GM21360 (cell line): ENCODE results near the gene LAPTM5.
"Not testable (repeated sequence)": the region's sequence is repeated elsewhere in the genome, so short reads cannot be mapped to it uniquely, and the experiment has no call there.

Experiments
- ATAC-seq: cut with Tn5 transposase; IDR thresholded peaks from one replicate; pipeline ENCODE4 v1.9.1; 2021; ENCODE audit warnings: mild to moderate bottlenecking, moderate library complexity; ENCODE audit not compliant: unreplicated experiment

Gene LAPTM5, protein sequence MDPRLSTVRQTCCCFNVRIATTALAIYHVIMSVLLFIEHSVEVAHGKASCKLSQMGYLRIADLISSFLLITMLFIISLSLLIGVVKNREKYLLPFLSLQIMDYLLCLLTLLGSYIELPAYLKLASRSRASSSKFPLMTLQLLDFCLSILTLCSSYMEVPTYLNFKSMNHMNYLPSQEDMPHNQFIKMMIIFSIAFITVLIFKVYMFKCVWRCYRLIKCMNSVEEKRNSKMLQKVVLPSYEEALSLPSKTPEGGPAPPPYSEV

DNA sequence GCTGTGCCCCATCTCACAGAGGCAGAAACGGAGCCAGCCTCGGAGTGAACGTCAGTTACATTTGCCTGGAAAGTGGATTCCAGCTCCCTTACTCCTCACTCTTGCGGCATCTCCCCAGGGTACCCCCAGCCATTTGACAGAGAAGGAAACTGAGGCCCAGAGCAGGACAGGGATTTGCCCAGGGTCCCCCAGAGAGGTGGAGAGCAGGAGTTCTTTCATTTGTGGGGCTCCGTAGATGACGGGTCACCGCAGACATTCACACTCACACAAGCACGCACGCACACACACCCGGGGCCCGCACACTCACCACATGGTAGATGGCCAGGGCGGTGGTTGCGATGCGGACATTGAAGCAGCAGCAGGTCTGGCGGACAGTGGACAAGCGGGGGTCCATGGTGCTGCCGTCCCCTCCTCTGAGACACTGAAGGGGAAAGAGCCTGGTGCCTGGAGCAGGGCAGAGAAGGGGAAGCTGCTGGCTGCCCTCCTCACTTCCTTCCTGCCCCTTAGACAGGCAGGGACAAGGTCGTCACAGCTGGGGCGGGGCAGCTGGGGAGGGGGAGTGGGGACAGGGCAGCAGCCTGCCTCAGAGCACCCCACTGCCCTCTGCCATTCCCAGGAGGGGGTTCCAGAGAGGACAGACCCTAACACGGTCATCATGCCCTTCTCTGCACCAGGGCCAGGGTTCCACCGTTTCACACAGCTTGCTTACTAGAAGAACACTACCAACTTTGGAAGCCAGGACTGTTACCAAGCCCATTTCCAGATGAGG is at the start of gene LAPTM5:
TSS of gene LAPTM5 (minus strand) at position 423 of the 769 bp plus-strand sequence. CDS start at position 394, 29 bp downstream.
- no peak for ATAC-seq

DNA sequence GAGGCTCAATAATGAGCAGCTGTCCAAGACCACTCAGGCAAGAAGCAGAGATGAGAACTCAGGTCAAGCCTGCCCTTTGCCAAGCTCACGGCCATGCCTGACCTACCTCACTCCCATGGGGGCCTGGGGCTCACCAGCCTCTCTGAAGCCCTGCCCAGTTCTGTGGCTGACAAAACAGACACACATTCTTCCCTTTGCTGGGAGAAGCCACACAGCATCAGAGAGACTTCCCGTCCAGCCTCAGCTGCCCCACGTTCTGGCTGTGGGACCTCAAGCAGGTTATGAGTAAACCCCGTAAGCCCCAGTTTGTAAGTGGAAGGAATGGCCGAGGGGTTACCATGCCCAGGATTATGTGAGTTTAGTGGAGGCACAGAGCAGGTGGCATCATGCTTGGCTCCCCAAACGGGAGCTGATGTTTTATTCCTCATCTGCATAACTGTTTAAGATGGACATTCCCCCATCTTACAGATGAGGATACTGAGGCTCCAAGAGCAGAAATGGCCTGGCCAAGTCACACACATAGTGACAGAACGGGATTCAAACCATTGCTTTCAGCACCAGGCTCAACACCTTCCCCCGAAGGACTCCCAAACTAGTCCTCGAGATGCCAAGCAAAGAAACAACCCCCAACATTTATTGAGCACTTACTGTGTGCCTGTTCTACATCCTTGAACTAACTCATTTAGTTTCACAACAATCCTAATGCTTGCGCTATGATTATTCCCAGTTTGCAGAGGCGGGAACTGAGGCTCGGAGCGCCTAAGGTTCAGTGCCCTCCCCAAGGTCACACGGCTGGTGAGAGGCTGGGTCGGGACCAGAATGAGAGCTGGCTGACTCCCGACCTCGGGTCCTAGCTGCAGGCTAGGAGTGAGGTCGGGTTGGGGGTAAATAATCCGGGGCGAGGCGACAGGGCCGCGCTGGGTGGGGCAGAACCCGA is 49.1 kb upstream of the LAPTM5 start:
- no peak for ATAC-seq

DNA sequence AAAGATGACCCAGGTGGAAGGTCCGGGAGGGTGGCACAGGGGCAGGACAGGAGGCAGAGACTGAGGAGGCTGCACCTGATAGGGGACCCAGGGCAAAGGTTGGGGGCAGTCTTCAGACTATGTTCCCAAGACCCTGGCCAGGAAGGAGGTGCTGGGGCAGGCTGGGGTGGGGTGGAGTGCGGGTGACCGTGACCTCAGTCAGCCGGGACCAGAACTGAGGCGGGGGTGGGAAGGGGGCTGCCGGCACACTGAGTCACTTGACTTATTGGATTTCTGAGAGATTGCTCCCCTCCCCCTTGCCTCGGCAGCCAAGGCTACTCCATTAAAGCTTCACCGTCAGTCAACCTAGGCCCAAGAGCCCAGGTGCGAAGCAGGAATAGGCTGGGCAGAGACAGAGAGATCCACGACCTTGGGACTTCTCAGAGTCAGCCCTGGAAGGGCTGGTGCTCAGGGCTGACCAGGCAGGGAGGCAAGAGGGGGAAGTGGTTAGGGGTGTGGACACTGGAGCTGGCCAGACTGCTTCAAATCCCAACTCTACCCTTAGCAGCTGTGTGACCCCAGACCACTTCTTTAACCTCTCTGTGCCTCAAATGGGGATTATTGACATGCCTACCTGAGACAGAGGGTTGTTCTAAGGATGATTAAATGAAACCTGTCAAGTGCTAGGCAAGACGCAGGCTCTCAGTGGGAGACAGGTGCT is 47.9 kb upstream of the LAPTM5 start:
- no peak for ATAC-seq

DNA sequence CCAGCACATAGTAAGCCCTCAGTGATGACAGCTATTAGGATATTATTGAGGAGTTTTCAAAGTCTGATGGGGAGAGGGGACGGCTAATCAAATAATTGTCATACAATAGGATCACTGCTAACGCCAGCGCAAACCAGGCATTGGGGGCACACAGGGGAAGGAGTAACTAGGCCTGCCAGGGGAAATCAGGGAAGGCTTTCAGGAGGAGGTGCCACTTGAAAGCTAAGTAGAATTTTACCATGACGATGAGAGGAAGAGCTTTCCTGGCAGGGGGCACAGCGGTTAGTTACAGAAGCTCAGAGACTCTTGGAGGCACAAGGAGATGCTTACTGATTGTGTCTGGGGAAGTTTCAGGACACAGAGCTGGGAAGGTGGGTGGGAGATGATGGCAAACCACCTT is 47.2 kb upstream of the LAPTM5 start:
- ATAC-seq, result no peak

DNA sequence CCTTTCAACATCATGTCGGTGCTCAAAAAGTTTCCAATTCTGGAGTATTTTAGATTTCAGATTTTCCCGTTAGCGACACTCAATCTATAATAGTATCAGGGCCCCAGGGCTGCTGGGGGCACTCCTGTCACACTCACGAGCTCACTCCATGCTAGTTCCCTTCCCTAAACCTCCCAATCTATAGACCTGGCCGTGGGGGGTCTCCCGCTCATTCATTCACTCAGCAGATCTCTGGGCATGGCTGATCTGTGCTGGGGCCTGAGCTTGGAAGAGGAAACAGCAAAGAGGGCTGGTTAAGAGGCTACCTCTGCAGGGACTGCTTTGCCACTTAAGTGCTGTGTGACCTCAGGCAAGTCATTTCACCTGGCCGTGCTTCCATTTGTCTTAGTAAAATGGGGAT is 46.8 kb upstream of the LAPTM5 start:
- ATAC-seq, result no peak

DNA sequence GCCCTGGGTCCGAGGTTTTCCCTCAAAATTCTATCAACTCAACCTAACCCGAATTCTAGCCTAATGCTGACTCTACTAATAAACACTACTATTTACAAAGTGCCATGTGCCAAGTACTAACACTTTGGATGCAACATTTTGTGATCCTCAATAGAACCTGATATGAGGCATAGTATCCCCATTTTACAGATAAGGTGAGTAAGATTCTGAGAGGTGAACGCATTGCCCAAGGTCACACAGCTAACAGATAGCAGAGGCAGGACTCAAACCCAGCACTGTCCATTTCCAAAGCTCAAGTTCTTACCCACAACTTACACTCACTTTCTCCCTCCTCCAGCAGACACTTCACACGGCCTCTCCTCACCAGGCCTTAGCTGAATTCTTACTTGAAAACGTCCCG is 46.0 kb upstream of the LAPTM5 start:
- ATAC-seq, result no peak

DNA sequence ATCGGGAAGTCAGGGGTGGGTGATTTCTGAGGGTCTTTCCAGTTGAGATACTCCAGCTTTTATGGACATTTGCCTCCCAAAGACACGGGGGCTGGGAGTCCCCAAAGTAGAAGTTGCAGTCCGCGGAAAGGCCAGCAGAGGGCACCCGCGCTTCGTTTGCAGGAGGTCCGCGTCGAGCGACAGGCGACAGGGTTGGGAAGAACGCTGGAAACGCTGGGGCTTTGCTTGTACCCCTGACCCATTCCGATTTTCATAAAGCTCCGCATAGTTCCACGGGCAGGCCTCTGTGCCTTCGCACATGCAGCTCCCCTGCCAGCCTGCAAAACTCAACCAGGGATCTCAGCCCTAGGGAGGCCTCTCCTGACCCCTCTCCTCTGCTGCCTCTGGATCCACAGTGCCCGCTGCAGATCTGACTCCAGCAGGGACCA is 44.2 kb upstream of the LAPTM5 start:
- ATAC-seq, result no peak

DNA sequence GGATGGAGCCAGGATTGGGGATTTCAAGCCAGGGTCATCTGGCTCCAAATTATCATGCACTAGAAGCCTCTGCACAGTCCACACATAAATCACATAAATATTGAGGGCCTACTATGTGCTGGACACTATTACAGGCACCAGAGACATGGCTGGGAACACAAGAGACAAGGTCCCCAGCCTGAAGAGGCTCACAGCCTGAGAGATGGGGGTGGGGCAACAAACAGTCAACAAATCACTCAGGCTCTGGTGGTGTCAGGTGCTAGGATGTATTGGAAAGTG is 41.6 kb upstream of the LAPTM5 start:
- no peak for ATAC-seq

DNA sequence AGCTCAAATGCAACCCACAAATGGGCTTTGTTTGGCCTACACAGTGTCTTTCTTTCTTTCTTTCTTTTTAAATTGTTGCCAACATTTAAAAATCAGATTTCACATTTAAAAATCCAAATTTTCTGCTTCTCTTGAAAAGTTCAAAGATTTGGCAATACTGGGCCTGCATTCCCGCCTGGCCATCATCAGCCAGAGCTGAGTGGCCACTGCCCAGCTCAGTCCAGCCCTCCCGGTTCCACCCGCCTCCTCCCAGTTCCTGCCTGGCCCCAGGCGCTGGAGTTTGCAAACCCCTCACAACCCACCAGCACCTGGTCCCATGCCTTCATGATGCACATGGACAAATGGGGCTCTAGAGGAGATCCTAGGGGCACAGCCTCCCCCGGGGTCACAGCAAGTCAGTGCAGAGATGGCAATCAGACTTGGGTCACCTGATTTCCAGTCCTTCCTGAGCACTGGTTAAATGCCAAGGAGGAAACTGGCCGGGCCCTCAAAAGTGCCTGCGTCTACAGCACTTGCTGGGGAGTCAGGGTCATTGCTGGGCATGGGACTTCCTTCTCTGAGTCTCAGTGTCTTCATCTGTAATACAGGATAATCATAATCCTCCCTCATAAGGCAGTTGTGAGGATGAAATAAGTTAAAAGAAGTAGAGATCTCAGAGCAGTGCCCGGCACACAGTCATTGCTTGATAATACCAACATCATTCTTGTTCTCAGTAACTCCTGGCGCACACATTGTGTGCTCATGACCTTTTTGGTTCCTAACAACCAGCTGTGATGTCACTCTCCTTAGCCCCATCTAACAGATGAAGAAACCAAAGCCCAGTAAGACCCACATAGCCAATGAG is 41.0 kb upstream of the LAPTM5 start:
- no peak for ATAC-seq

DNA sequence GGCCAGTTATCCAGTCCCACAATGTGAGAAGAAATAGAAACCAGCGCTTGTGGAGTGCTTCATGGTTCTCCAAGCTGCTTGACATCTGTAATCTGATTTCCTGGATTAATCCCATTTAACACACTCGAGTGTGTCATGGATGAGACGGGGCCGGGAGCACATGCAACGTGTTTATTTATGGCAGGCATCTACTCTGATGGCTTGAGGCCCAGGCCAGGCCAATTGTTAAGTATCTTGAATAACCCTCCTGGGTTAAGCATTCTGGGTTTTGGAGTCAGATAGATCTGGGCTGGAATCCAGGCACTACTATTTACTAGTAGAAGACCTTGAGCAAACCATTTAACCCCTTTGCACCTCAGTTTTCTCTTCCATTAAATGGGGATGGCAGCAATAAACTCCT is 37.5 kb upstream of the LAPTM5 start:
- ATAC-seq, result no peak

DNA sequence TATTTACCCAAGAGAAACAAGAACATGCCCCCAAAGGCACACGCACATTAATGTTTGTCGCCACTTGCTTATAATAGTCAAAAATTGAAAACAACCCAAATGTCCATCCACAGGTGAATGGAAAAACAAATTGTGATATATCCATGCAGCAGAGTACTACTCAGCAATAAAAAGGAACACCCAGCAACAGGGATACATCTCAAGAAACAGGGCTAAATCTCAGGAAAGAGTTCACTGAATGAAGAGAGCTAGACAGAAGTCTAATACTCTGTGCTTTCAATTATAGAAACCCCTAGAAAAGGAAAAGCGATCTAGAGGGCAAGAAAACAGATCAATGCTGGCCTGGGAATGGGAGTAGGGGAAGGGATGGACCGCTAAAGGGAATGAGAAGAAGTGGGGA is 36.7 kb upstream of the LAPTM5 start:
- ATAC-seq, result no peak

DNA sequence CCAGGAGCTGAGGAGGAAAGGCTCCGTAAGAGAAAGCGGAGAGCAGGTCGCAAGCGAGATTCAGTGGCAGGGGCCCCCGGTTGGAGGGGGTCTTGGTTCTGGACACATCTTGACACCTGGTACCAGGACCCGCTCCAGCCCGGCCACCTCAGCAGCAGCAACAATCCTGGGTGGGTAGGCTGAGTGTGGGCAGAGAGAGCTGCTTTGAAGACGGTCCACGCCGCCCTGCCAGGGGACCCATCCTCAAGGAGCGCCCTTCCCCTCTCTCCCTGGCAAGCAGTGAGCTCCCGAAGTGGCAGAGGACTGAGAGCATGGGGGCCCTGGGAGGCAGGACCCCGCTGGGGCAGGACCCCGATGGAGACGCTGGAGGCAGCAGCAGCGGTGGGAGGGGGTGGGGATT is 35.6 kb upstream of the LAPTM5 start:
- no peak for ATAC-seq

DNA sequence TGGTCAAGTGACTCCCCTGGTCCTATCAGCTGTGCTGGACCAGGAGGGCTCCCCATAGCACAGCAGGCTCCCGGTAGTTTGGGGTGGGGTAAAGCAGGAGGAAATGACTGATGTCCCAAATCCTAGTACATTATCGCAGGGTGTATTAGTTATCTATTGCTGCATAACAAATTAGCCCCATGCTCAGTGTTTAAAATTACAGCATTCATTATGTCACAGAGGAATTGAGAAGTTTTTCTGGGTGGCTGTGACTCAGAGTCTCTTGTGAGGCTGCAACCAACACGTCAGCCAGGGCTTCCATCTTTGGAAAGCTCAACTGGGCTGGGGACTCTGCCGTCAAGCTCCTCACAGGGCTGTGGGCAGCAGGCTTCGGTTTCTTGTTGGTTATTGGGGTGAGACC is 34.3 kb upstream of the LAPTM5 start:
- ATAC-seq, result no peak

DNA sequence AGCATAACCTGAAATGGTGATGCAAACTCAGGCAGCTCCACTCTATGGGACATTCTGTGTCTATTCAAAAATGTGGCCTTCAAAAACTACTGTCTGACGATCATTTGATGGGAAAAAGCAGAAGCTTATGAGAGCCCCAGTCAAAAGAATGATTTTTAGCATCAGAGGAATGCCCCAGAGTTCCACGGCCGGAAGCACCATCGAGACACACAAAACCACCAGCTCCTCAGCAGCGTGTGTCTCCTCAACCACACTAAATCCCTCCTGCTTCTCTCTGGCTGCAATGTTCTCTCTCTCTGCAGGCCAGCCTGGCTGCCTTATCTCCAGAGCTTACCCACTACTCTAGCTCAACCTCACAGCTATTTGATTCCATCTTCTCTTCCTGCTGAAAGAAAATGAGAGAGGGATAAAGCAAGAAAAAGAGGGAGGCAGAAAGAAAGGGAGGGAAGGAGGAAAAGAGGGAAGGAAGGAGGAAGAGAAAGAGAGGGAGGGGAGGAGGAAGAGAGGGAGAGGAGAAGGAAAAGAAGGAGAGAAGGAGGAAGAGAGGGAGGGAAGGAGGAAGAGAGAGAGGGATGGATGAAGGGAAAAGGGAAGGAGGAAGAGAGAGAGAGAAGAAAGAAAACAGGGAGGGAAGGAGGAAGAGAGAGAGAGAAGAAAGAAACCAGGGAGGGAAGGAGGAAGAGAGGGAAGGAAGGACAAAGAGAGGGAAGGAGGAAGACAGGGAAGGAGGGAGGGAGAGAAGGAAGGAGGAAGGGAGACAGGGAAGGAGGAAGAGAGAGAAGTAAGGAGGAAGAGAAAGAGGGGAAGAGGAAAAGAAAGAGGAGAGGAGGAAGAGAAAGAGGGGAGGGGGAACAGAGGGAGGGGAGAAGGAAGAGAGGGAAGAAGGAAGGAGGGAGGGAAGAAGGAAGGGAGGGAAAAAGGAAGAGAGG is 33.5 kb upstream of the LAPTM5 start:
- no peak for ATAC-seq

DNA sequence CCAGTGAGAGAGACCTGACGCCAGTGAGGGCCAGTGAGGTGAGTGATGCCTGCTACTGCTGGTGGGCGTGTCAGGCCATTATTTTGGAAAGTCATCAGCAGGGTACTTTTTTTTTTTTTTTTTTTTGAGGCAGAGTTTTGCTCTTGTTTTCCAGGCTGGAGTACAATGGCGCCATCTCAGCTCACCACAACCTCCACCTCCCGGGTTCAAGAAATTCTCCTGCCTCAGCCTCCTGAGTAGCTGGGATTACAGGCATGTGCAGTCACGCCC is 32.6 kb upstream of the LAPTM5 start:
- not testable (repeated sequence) for ATAC-seq

DNA sequence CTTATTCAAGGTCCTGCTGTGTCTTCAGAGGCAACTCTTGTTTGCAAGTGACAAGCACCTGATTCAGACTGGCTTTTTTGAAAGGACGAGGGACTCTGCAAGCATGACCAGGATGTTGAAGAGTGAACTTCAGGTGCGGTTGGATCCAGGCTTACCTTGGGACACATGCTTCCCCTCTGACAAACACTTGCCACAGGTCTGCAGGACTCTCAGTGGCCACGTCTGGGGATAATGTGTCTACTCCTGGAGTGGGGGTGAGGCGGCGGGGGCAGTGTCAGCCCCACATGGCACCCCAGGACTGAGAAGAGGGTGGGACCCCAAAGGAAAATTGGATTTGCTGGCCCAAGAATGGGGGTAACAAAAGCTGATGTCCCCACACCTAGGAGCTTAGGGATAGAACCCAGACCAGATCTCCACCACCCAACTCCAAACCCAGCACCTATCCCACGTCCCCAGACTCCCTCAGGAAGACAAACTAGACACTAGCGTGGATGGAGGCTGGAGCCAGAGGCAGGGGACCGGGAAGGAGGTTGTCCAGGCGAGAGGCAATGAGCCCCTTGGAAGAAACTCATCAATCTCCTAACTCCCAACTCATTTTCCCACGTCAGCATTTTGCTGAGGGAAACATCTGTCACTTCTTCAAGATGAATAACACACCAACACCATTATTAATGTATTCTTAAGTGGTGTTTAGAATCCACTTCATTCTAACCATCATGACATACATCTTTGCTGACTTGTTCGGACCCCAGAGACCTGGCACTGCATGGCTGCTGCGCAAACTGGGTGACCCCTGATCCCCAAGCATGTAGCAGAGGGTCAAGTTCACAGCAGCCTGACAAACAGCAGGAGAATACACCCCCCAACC is 32.0 kb upstream of the LAPTM5 start:
- ATAC-seq, result no peak

DNA sequence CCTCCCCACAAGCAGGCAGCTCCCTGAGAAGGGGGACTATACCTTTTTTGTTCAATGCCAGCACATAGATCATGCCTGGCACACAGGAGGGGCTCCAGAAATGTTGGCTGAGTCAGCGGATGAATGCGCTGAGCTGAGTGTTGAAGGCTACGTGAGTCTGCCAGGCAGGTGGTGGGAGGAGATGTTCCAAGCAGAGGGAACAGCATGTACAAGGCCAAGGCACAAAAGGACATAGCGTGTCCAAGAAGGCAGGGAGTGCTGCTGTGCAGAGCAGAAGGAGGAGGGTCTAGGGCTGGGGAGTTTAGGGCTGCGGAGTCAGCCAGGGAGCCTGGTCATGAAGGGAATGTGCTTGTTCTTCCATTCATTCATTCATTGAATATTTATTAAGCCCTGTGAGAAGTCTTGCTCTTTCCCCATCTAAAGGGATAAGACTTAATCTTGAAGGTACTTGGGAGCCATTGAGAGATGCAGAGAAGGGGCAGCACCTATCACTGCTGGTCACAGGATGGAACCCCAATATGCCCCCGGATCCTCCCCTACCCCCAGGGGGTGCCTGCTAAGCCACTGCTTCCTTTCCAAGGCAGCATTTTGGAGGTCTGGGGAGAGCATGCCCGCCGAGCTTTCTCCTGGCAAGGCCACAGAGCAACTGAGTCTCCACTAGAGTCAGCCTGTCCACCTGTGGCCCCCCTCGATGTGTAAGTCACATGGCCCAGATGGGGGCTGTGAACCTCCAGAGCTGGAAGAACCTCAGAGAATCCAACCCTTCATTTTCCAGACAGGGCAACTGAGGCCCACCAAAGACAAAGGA is 31.2 kb upstream of the LAPTM5 start:
- no peak for ATAC-seq
